GM12878 (cell line): Measurements from ENCODE around the gene PLB1. TPM values are rescaled to one million over a fixed set of nuclear protein-coding genes. Genes with fewer than 3 reads are reported as not detected.

Experiments
- ATAC-seq: fragments of 200-7000 bp; cut with Tn5 transposase; 3 replicates; pipeline ENCODE4 v1.9.1; 2020; ENCODE audit warnings: mild to moderate bottlenecking, moderate library complexity
- BruUV-seq: library from RNA; stranded (reverse); fragments of 400-500 nt; replicated peaks from 2 replicates; lab custom pipeline; 2021; lab: Mats Ljungman, UMichigan
- CTCF ChIA-PET: fragments of 300-600 bp; sonication (Branson Sonifier 250); formaldehyde crosslinking; extraction: SDS; loops from one replicate; lab custom pipeline; 2021; ENCODE audit warnings: inconsistent platforms; lab: Yijun Ruan, JAX
- POLR2A ChIA-PET: fragments of 350-600 bp; formaldehyde crosslinking; extraction: SDS; loops from one replicate; lab custom pipeline; 2021; ENCODE audit warnings: inconsistent platforms; lab: Charles Lee
- RAD21 ChIA-PET: fragments of 300-600 bp; sonication (Branson Sonifier 250); formaldehyde crosslinking; loops from one replicate; lab custom pipeline; 2023; ENCODE audit warnings: antibody characterized with exemption; ENCODE audit not compliant: unreplicated experiment; lab: Charles Lee
- SMC1A ChIA-PET: fragments of 300-600 bp; sonication (Branson Sonifier 250); formaldehyde crosslinking; loops from one replicate; lab custom pipeline; 2023; ENCODE audit not compliant: unreplicated experiment, uncharacterized antibody; lab: Charles Lee
- DNase-seq: peaks from one replicate; pipeline ENCODE4 v3.0.0-alpha.2; 2011; ENCODE audit warnings: low read depth, low spot score
- FAIRE-seq: peaks from 3 replicates; lab custom pipeline; 2011; peaks lifted over from hg19 to GRCh38; lab: Jason Lieb, UNC
- H2AFZ ChIP-seq: 2 replicates; pipeline ENCODE4 v1.6.0; 2011; ENCODE audit warnings: low read depth, low read length, control low read depth; ENCODE audit not compliant: control insufficient read depth
- H3K27ac ChIP-seq: 2 replicates; pipeline ENCODE4 v1.5.1; 2011; ENCODE audit warnings: control low read depth; ENCODE audit not compliant: control insufficient read depth, insufficient read depth
- H3K27me3 ChIP-seq, 2 experiments: replicated peaks in 1 of 2; 2 replicates each; pipeline versions ENCODE4 v1.6.0 to v1.6.1; 2011; ENCODE audit warnings: low read length in 1 of 2; ENCODE audit not compliant: control insufficient read depth in 2 of 2, insufficient read depth in 2 of 2
- H3K36me3 ChIP-seq, 2 experiments: 2 replicates each; pipeline ENCODE4 v1.5.1; 2011; ENCODE audit warnings: low read length in 1 of 2; ENCODE audit not compliant: control insufficient read depth in 2 of 2, insufficient read depth in 2 of 2
- H3K4me1 ChIP-seq: 2 replicates; pipeline ENCODE4 v1.6.1; 2011; ENCODE audit warnings: mild to moderate bottlenecking, low read length, moderate library complexity, mixed read lengths; ENCODE audit not compliant: control insufficient read depth, insufficient read depth
- H3K4me2 ChIP-seq: 2 replicates; pipeline ENCODE4 v1.6.0; 2011; ENCODE audit warnings: control low read depth; ENCODE audit not compliant: control insufficient read depth, insufficient read depth
- H3K4me3 ChIP-seq: fragments of 200-600 bp; sonication (generic); 2 replicates; pipeline ENCODE4 v1.5.1; 2016
- H3K79me2 ChIP-seq: 2 replicates; pipeline ENCODE4 v1.6.0; 2011; ENCODE audit warnings: low read length; ENCODE audit not compliant: control insufficient read depth, insufficient read depth
- H3K9ac ChIP-seq: 2 replicates; pipeline ENCODE4 v1.8.0; 2011; ENCODE audit warnings: low read length, control low read depth, mixed read lengths; ENCODE audit not compliant: control insufficient read depth, insufficient read depth
- H3K9me3 ChIP-seq: replicated peaks from 3 replicates; pipeline ENCODE4 v1.5.1; 2011; ENCODE audit warnings: mild to moderate bottlenecking, low read length; ENCODE audit not compliant: control insufficient read depth, insufficient read depth
- H4K20me1 ChIP-seq: 2 replicates; pipeline ENCODE4 v1.6.0; 2011; ENCODE audit not compliant: control insufficient read depth, insufficient read depth
- ATF2 ChIP-seq: IDR thresholded peaks from 2 replicates; pipeline ENCODE4 v1.6.1; 2012; ENCODE audit warnings: low read length, inconsistent platforms
- ATF7 ChIP-seq: fragments of 450-650 bp; IDR thresholded peaks from 2 replicates; pipeline ENCODE4 v1.6.1; 2016; ENCODE audit warnings: low read depth, mild to moderate bottlenecking
- BHLHE40 ChIP-seq, 2 experiments: fragments of 450-650 bp in 1 of 2; IDR thresholded peaks; 2 replicates each; pipeline ENCODE4 v1.6.1; 2011 to 2017; ENCODE audit warnings: low read depth in 2 of 2, borderline replicate concordance in 1 of 2, improper control_type of control experiment in 1 of 2, low read length in 1 of 2, mild to moderate bottlenecking in 1 of 2
- CREB1 ChIP-seq: IDR thresholded peaks from 2 replicates; pipeline ENCODE4 v1.6.1; 2012; ENCODE audit warnings: low read depth, mild to moderate bottlenecking, inconsistent platforms
- CREM ChIP-seq: IDR thresholded peaks from 2 replicates; pipeline ENCODE4 v1.6.1; 2014; ENCODE audit warnings: antibody characterized with exemption, low read depth
- E2F8 ChIP-seq: fragments of 450-650 bp; IDR thresholded peaks from 2 replicates; pipeline ENCODE4 v1.6.1; 2018; ENCODE audit warnings: mild to moderate bottlenecking, low read depth, moderate library complexity; ENCODE audit not compliant: partially characterized antibody
- EED ChIP-seq: sonication (generic); IDR thresholded peaks from 2 replicates; pipeline ENCODE4 v1.6.1; 2016; ENCODE audit warnings: antibody characterized with exemption, low read depth
- FOXK2 ChIP-seq: fragments of 450-650 bp; IDR thresholded peaks from 2 replicates; pipeline ENCODE4 v1.6.1; 2017; ENCODE audit warnings: mild to moderate bottlenecking, moderate library complexity
- NBN ChIP-seq: fragments of 450-650 bp; IDR thresholded peaks from 2 replicates; pipeline ENCODE4 v1.6.1; 2016
- NFIC ChIP-seq: IDR thresholded peaks from 2 replicates; pipeline ENCODE4 v1.6.1; 2012; ENCODE audit warnings: low read depth, mild to moderate bottlenecking, inconsistent platforms, low read length, moderate library complexity
- NR2C2 ChIP-seq: IDR thresholded peaks from 2 replicates; pipeline ENCODE4 v1.6.1; 2011; ENCODE audit warnings: borderline replicate concordance, low read depth; ENCODE audit not compliant: control insufficient read depth, insufficient read length
- PAX5 ChIP-seq: IDR thresholded peaks from 2 replicates; pipeline ENCODE4 v1.6.1; 2011; ENCODE audit warnings: low read depth, low read length, borderline replicate concordance
- POLR2A ChIP-seq: IDR thresholded peaks from 2 replicates; pipeline ENCODE4 v1.6.1; 2011; ENCODE audit warnings: low read depth, mild to moderate bottlenecking, low read length
- RELA ChIP-seq: fragments of 450-650 bp; IDR thresholded peaks from 2 replicates; pipeline ENCODE4 v1.8.0; 2014; ENCODE audit warnings: borderline replicate concordance; ENCODE audit not compliant: partially characterized antibody
- RELB ChIP-seq: fragments of 450-650 bp; IDR thresholded peaks from 2 replicates; pipeline ENCODE4 v1.6.1; 2017; ENCODE audit warnings: low read depth, mild to moderate bottlenecking, moderate library complexity
- RUNX3 ChIP-seq: IDR thresholded peaks from 2 replicates; pipeline ENCODE4 v1.6.1; 2012; ENCODE audit warnings: low read length, inconsistent platforms
- SP1 ChIP-seq: IDR thresholded peaks from one replicate; pipeline ENCODE4 v1.6.1; 2011; ENCODE audit warnings: low read depth, low read length
- WGBS: methylation state at CpG from one replicate; pipeline ENCODE4 v1.1.6; 2016; ENCODE audit warnings: low lambda C conversion rate; ENCODE audit not compliant: insufficient replicate concordance, insufficient coverage; ENCODE audit errors: missing lambda C conversion rate; 5-methylcytosine and 5-hydroxymethylcytosine counted together
- in situ Hi-C: fragments of 300-500 bp; cut with MboI; formaldehyde crosslinking; loops from 9 replicates; pipeline ENCODE4 v1.14.3; 2018; ENCODE audit warnings: mixed read lengths
- intact Hi-C: fragments of 100-400 bp; cut with micrococcal nuclease; formaldehyde crosslinking; loops from one replicate; pipeline ENCODE4 v1.14.2; 2022; ENCODE audit not compliant: unreplicated experiment
- polyA plus RNA-seq, 11 experiments: library from polyadenylated mRNA; depleted of rRNA in 4 of 11; unstranded in 6 of 11; stranded (reverse) in 5 of 11; fragments of >200 nt; fragmentation: Nextera tagmentation in 4 of 11; fragmentation: Illumina TruSeq in 1 of 11; extraction: Ambion mirVana in 4 of 11; extraction: Trizol in 1 of 11; gene quantifications; 1 replicate in 1 of 11; 2 replicates in 10 of 11; pipeline versions ENCODE4 v1.2.1 to v1.2.3, GENCODE V29; 2011 to 2016; ENCODE audit warnings: inconsistent platforms in 2 of 11, missing spikeins in 2 of 11, low read depth in 1 of 11
- total RNA-seq, 4 experiments: library from RNA; depleted of rRNA in 3 of 4; stranded (reverse); fragments of >200 nt in 3 of 4; fragmentation: Illumina TruSeq in 1 of 4; extraction: Trizol in 1 of 4; gene quantifications; 2 replicates each; pipeline versions ENCODE4 v1.2.1 to v1.2.3, GENCODE V29; 2013 to 2021

The PLB1 gene
- total and polyA plus RNA-seq, 10 of the 15 experiments (the other 5 are each of a cell fraction or from before 2014, with no cell fraction given), result 0.03 to 0.49 (median 0.28) TPM

- ATAC-seq, result peak; percentile 99
- no TSS peak for BruUV-seq
- no peaks in the 10 kb centered on the region for H3K79me2 ChIP-seq
- in situ Hi-C loops (no loop called here), intact Hi-C loops (no loop called here)
- peak; percentile 41; the same call in 1 of the 2 replicates for TF ChIP-seq CREM
- peak; percentile 32; the same call in 1 of the 2 replicates for TF ChIP-seq ATF7
- TF ChIP-seq NFIC, result peak; percentile 55; the same call in 1 of the 2 replicates
- 0 out of 2 replicates have a peak, but pooled peaks have one; percentile 24 for TF ChIP-seq ATF2
- TF ChIP-seq FOXK2, result no peak
- 0 out of 2 replicates have a peak, but pooled peaks have one; percentile 51 for TF ChIP-seq CREB1
- TF ChIP-seq RELB, result 0 out of 2 replicates have a peak, but pooled peaks have one; percentile 14
- TF ChIP-seq POLR2A, result 0 out of 2 replicates have a peak, but pooled peaks have one; percentile 21
- TF ChIP-seq RELA, result peak; percentile 85
- peak; percentile 72 for TF ChIP-seq RUNX3
- no peak for TF ChIP-seq NR2C2
- 0 out of 4 replicates have a peak, but pooled peaks of 1 of the 2 experiments have one; percentile 13 for TF ChIP-seq BHLHE40 (IDR thresholded peaks at IDR 0.05; ENCODE audit: borderline replicate concordance in 1 of 2, low read depth in 2 of 2, low read length in 1 of 2)
- no peak for TF ChIP-seq NBN
- TF ChIP-seq SP1, result peak; percentile 44
- peak; percentile 39; the same call in 1 of the 2 replicates for TF ChIP-seq EED
- TF ChIP-seq E2F8, result no peak
- 0 out of 2 replicates have a peak, but pooled peaks have one; percentile 30 for TF ChIP-seq PAX5
- ChIA-PET CTCF (interaction anchor here (3.3 kb wide), 1 partner anchor 87 kb away, joined by 19 read pairs; no protein-coding TSS in a partner anchor), RAD21 (interaction anchor here (1.9 kb wide), 1 partner anchor 86 kb away, joined by 6 read pairs; no protein-coding TSS in a partner anchor), POLR2A (interaction anchor here (0.6 kb wide), 2 partner anchors 50 to 70 kb away, joined by 3 read pairs; no protein-coding TSS in a partner anchor), SMC1A (interaction anchor here (0.8 to 1.9 kb wide), 3 partner anchors 10 to 87 kb away, joined by 3 to 10 read pairs (median 6); no protein-coding TSS in a partner anchor)
- H3K4me3 ChIP-seq, result no peak overlapping the region
- H3K27ac ChIP-seq, result peak overlapping the region; percentile 49; the same call in 1 of the 2 replicates
- no peaks in the 10 kb centered on the region for H4K20me1 ChIP-seq
- peak overlapping the region; percentile 67 for H2AFZ ChIP-seq
- H3K9ac ChIP-seq, result peak overlapping the region; percentile 26; the same call in 1 of the 2 replicates
- H3K4me1 ChIP-seq, result peaks cover 15% of the 10 kb centered on the region
- no peak for FAIRE-seq
- H3K4me2 ChIP-seq, result peak overlapping the region; percentile 40
- peak; percentile 62 for DNase-seq
- H3K27me3 ChIP-seq, result no peaks in the 10 kb centered on the region
- 9% methylated on average over 4 of the region's 4 CpGs for WGBS
- H3K9me3 ChIP-seq, result no peaks in the 10 kb centered on the region; the same call in 2 of the 3 replicates
- H3K36me3 ChIP-seq, result no peaks in the 10 kb centered on the region
Observed at GRCh38 chr2:28681158-28681571, 185.3 kb downstream of the PLB1 start.
